Bone marrow (tissue), 2 donors: ENCODE measurements around the gene PTPRZ1.

Source experiments
- DNase-seq, 2 donors: peaks; one replicate each; lab custom pipeline; 2025; lab: John Stamatoyannopoulos, UW

PTPRZ1 gene

GRCh38 chr7:122054393-122054792 is 181.4 kb downstream of the PTPRZ1 start:
- no peak for DNase-seq

- DNase-seq = no peak
Observed at GRCh38 chr7:122055073-122055472, 182.1 kb downstream of the PTPRZ1 start.

GRCh38 chr7:122056977-122057376 is 184.0 kb downstream of the PTPRZ1 start:
- no peak for DNase-seq

GRCh38 chr7:122059542-122059941 is 186.6 kb downstream of the PTPRZ1 start:
- no peak for DNase-seq

- DNase-seq = no peak
Observed at GRCh38 chr7:122063146-122063545, 190.2 kb downstream of the PTPRZ1 start.

- DNase-seq = no peak
Observed at GRCh38 chr7:122064971-122065370, 192.0 kb downstream of the PTPRZ1 start.

- DNase-seq = no peak
Observed at GRCh38 chr7:122067077-122067476, 194.1 kb downstream of the PTPRZ1 start.

- DNase-seq = no peak
Observed at GRCh38 chr7:122068046-122068445, 195.1 kb downstream of the PTPRZ1 start.

GRCh38 chr7:122068999-122069398 is 196.0 kb downstream of the PTPRZ1 start:
- DNase-seq = no peak

- DNase-seq = no peak
Observed at GRCh38 chr7:122070062-122070461, 197.1 kb downstream of the PTPRZ1 start.

GRCh38 chr7:122070834-122071233 is 197.9 kb downstream of the PTPRZ1 start:
- no peak for DNase-seq

GRCh38 chr7:122072272-122072671 is 199.3 kb downstream of the PTPRZ1 start:
- no peak for DNase-seq

GRCh38 chr7:122072924-122073599 is 200.1 kb downstream of the PTPRZ1 start:
- DNase-seq = no peak

- DNase-seq = no peak
Observed at GRCh38 chr7:122073635-122074034, 200.7 kb downstream of the PTPRZ1 start.

- no peak for DNase-seq
Observed at GRCh38 chr7:122082160-122082559, 209.2 kb downstream of the PTPRZ1 start.

- DNase-seq = no peak
Observed at GRCh38 chr7:122082670-122083069, 209.7 kb downstream of the PTPRZ1 start.

GRCh38 chr7:122092964-122093797 is 220.2 kb downstream of the PTPRZ1 start:
- peak in 1 of 2 donors; percentile 28 for DNase-seq

- DNase-seq = no peak
Observed at GRCh38 chr7:122094549-122094948, 221.6 kb downstream of the PTPRZ1 start.

GRCh38 chr7:122095642-122096041 is 222.7 kb downstream of the PTPRZ1 start:
- DNase-seq = no peak

- no peak for DNase-seq
Observed at GRCh38 chr7:122100021-122100420, 227.1 kb downstream of the PTPRZ1 start.

- no peak for DNase-seq
Observed at GRCh38 chr7:122103064-122103463, 230.1 kb downstream of the PTPRZ1 start.
